ENCODE data around the gene ANKRD2.

ANKRD2 gene

GRCh38 chr10:97596101-97597082, 23.8 kb downstream of the ANKRD2 start:
- FAIRE-seq (peak; percentile 94), DNase-seq (ENCODE audit: low spot score) (peak; percentile 95)

- DNase-seq (ENCODE audit: low spot score), result peak; percentile 41
- FAIRE-seq, result peak; percentile 29
Observed at GRCh38 chr10:97597778-97598177, 25.2 kb downstream of the ANKRD2 start.

DNA sequence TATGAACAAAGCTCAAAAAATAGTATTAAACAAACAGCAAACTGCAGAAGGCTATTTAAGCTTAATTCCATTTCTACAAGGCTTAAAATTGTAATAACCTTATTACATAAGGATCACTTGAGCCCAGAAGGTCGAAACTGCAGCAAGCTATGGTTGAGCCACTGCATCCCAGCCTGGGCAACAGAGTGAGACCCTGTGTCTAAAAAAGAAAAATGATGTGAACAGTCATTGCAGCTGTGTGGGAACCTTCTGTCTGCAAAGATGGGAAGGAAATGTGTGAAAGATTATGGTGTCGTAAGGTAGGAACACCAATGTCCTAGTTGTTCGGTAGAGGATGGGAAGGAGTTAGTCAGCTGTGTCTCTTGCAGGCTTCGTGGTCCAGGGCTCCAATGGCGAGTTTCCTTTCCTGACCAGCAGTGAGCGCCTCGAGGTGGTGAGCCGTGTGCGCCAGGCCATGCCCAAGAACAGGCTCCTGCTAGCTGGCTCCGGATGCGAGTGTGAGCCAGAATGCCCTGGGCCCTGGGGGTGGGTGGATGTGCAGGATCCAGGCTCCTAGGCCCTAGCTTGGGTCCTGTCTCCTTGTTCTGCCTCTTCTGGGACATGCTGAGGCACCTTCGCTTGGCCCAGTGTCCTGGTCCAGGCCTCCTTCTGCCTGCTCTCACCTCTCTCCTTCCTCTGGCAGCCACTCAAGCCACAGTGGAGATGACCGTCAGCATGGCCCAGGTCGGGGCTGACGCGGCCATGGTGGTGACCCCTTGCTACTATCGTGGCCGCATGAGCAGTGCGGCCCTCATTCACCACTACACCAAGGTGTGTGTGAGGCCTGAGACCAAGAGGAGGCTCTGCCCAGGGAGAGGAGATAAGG, 26.1 kb downstream of the ANKRD2 start:
- FAIRE-seq (no peak), DNase-seq (ENCODE audit: low spot score) (peak; percentile 14)

DNA sequence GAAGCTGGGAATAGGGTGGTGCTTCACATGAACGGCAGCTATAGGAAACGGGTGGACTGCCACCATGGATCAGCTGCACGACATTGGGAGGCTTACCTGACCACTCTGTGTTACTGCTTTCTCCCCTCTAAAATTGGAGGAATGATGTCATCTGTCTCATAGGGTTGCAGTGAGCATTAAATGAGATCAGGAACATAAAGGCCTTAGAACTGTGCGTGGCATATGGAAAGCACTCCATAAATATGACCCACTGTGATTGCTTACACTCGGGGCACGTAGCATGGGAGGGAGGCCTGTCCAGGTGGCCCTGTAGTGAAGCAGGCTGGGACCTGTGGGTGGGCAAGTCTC, 26.7 kb downstream of the ANKRD2 start:
- no peak for FAIRE-seq
- DNase-seq (ENCODE audit: low spot score), result no peak

DNA sequence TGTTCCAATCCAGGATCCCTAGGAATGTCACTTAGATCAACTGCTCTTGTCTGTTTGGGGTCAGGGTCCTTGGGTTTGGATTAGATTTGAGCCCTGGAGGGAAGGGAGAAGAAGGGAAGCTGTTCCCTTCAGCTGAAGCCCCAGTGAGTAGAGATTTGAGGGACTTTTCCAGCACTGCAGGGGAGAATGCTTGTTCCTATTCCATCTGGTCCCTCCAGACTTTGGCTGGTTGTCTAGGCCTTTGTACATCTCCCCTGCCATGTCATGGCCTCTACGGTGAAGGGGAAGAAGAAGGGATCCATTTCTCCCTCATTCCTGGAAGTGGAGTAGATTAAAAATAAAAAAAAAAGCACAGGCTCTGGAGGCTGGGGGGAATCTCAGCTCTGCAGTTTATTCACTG, 28.0 kb downstream of the ANKRD2 start:
- no peak for DNase-seq (ENCODE audit: low spot score)
- FAIRE-seq, result no peak

DNA sequence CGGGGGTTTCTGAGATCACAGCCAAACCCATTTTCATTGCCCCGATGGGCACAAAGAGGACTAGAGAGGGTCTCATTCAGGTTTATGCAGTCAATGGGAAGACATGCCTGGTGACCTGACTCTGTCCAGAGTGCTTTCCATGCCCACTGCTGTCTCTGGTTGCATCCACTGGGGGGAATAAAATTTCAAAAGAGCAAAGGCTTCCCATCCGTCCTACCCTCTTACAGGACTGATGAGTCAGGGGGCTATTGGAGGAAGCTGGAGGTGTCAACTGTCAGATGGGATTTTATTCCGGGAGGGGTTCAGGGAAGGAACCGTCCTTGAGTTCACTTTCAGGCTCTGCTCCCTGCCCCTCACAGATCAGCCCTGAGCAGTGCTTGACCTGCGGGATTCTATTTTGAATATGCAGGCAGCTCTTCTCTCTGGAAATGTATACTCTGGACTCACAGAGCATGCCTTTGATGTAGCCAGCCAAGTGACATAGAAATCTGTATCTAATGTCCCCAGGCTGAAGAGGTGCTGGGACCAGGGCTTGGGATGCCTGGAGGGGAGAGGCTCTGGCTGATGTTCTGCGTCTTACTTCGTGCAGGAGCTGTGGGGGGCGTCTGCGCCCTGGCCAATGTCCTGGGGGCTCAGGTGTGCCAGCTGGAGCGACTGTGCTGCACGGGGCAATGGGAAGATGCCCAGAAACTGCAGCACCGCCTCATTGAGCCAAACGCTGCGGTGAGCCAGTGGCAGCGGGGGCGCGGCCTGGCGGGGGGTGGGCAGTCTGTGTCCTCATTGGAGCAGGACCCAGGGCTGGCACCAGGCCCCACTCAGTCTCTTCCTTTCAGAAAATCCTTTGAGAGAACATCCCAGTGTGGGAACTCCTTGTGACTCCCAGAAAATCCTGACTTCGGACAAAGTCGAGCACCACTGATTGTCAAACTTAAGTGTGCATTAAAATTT, 29.0 kb downstream of the ANKRD2 start:
- DNase-seq (ENCODE audit: low spot score) (no peak), FAIRE-seq (no peak)

- FAIRE-seq, result no peak
- DNase-seq (ENCODE audit: low spot score), result no peak
Observed at GRCh38 chr10:97607095-97607636, 34.6 kb downstream of the ANKRD2 start.

DNA sequence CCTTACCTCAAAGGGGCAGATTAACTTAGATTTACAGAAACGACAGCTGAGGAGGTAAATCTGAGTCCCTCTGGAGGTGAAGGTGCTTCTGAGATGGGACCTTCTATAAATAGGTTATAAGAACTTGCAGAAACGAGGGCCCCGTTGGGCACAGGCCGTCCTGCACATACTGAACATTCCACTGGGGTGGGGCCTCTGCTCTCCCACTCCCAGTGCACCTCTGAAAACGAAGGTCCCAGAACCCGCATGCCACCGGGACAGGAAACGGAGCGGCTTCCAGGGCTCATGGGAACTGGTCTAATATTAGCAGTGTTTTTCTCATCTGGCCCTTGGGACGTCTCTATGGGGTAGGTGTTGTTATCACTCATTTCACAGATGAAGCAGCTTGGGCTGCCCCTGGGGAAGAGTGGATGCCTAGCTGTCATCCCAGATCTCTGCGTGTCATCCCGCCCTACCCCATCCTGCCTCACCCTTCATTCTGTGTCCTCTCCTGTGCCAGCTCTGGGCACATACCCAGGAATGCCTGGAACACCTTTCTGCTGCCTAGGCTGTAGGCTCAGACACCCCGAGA, 36.5 kb downstream of the ANKRD2 start:
- FAIRE-seq (no peak), DNase-seq (ENCODE audit: low spot score) (no peak)

- DNase-seq (ENCODE audit: low spot score) (no peak), FAIRE-seq (no peak)
Observed at GRCh38 chr10:97611473-97611872, 38.9 kb downstream of the ANKRD2 start.

DNA sequence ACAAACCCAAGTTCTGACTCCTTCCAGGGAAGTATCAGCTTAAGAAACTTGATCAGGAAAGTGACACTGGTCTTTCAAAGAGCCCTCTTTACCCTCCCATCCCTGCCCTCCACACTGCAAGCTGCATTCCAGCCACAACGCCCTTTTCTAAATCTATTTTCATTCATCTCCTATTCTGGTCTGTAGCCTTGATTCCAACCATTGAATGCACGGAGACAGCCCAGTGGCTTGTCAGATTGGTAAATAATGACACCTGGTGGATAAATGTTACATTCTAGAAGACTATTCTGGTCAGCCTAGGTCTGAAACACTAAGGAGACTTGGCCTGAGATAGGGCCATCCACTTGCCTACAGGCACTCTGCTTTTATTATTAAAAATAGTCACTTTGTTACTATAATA, 39.8 kb downstream of the ANKRD2 start:
- FAIRE-seq (peak; percentile 61), DNase-seq (ENCODE audit: low spot score) (peak; percentile 72)

- FAIRE-seq (no peak), DNase-seq (ENCODE audit: low spot score) (no peak)
Observed at GRCh38 chr10:97618285-97618684, 45.7 kb downstream of the ANKRD2 start.

DNA sequence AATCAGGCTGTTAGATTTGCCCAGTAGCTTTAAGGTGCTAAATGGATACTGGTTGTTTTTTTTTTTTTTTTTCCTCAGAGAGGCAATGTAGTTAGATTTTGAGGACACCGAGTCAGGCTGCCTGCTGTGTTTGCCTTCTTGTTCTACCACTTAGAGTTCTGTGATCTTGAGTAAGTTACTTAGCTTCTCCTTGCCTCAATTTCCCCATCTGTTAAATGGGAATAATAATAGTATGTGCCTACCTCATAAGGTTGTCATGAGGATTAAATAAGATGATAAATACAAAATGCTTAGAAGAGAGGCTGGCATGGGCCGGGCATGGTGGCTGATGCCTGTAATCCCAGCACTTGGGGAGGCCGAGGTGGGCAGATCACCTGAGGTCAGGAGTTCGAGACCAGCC, 46.2 kb downstream of the ANKRD2 start:
- FAIRE-seq, result no peak
- DNase-seq (ENCODE audit: low spot score), result no peak

GRCh38 chr10:97623277-97623676, 50.7 kb downstream of the ANKRD2 start:
- no peak for FAIRE-seq
- no peak for DNase-seq (ENCODE audit: low spot score)

GRCh38 chr10:97627731-97628130, 55.2 kb downstream of the ANKRD2 start:
- FAIRE-seq (no peak), DNase-seq (ENCODE audit: low spot score) (no peak)

DNA sequence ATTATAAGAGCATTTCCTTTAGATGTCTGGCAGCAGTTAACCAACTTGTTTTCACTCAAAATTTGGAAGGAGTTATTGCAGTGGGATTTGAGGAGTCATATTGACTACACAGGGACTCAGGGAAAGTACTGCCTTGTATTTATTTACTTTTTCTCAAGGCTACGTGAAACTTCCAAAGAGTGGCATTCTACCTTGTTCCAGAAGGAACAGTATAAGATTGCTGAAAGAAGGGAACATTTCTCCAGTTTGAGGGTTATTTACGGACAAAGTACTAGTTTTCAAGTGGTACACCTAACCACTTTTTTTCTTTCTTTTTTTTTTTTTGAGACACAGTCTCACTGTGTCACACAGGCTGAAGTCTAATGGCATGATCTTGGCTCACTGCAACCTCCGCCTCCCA, 55.6 kb downstream of the ANKRD2 start:
- DNase-seq (ENCODE audit: low spot score) (no peak), FAIRE-seq (no peak)

DNA sequence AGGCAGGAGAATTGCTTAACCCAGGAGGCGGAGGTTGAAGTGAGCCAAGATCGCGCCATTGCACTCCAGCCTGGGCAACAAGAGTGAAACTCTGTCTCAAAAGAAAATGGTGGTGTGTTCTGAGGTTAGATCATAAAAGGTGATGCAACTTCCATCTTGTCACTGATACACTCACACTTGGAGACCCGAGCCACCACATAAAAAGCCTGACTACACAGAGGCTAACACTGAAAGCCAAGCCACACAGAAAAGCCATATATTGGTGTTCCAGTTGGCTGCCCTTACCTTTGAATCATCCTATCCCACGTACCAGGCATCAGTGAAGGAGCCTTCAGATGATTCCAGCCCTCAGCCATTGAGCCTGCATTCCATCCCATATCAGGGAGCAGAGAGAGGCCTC, 56.7 kb downstream of the ANKRD2 start:
- FAIRE-seq, result peak; percentile 80
- DNase-seq (ENCODE audit: low spot score), result peak; percentile 90

- FAIRE-seq (no peak), DNase-seq (ENCODE audit: low spot score) (no peak)
Observed at GRCh38 chr10:97631098-97631497, 58.5 kb downstream of the ANKRD2 start.

DNA sequence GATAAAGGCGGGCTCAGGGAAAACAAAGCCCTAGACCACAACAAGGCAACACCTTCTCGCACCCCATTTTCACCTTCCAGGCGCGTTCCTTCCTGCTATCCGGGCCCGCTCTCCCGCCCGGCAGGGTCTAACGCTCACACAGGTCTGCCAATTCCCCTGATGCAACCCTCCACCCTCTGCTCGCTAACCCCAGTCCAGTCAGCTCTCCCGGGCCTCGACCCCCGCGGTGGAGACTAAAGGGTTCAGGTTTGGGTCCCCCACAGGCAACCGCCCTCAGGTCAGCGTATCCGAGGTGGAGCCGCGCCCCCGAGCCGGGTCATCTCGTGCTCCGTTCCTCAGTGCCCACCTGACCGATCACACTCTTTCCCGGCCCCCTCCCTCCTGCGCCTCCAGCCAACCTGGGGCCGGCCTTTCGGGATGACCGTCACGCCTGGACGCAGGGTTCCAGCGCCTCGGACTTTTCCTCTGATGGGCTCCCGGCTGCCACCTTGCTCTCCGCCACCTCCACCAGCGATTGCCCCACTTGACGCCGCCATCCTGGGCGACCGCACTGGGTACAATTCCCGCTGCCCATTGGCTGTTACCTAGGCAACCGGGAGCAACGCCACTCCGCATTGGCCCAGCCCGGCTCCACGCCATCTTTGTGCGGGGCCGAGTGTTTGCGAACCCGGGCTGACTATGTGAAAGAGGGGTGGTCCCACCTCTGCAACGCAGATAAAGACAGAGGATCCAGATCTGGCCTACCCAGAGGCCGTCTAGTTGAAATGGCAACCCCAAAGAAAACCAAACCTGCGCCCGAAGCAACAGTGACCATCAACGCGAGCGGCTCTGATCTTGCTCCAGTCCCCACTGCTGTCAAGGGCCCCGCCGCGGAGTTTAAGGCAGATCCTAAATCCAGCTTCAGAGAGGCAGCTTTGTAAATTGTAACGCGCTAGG, 60.6 kb downstream of the ANKRD2 start, which contains the start of gene MORN4:
Gene MORN4, minus strand, starts transcription at position 552 of the 936 bp plus-strand sequence. CDS start 13,847 bp downstream, outside the sequence.
- DNase-seq (ENCODE audit: low spot score), result peak; percentile 83
- peak; percentile 16 for FAIRE-seq

Measured in RCC 7860 (cell line).